GM19372 (cell line): ENCODE measurements around the gene IL17RA.

ENCODE experiments used
- ATAC-seq: cut with Tn5 transposase; IDR thresholded peaks from one replicate; pipeline ENCODE4 v1.9.1; 2021; ENCODE audit warnings: mild to moderate bottlenecking, low read depth, moderate library complexity; ENCODE audit not compliant: unreplicated experiment

IL17RA gene

DNA sequence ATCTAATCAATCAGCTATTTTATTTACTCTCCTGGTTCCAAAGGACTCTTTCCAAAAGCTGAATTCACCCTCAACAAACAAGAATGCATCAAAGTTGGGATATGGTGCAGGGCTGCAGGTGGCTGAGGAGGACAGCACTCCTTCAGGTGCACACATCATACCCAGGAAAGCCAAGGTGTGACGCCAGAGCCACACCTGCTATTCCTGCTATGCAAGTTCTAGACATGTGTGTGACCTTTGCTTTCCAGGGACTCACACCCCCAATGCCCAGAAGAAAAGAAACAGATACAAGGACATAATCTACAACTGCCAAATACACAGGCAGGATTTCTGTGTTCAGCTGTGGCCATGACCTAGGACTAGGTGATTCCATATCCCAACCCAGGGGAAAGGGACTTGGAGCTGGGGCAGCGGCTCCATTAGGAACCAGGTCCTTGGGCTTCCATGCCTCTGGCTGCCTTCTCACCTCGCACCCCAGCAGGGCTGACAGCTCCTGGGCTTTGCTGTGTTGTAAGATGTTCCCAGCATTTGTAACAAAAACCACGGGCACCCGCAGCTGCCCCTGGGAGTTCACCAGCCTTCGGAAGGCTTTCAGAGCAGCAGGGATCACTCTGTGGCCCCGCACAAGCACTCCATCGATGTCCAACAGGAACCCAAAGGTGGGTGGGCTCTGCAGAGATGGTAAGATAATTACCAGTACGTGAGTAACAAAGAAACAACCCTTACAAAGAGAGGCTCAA lies 64.4 kb downstream of the IL17RA start:
- no peak for ATAC-seq

GRCh38 chr22:17152340-17152739 lies 67.5 kb downstream of the IL17RA start:
- ATAC-seq, result no peak

DNA sequence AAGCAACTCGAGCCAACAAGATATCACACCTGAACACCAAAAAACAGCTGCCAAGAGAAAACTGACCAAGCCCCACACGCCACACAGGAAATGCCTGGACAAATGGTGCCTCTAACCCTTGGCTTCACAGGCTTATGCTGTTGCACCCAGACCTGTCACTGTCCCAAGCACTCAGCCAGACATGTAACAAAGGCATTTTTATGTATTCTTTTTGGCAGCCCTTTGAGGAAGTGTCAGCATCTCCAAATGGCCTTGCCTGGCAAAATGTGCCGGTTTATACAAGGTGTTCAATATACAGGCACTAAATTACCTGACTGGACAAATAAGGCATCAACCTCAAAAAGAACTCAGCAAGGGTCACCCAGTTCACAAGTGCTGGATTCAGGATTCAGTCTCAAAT lies 68.2 kb downstream of the IL17RA start:
- no peak for ATAC-seq

- no peak for ATAC-seq
Observed at GRCh38 chr22:17155941-17156340, 71.1 kb downstream of the IL17RA start.

DNA sequence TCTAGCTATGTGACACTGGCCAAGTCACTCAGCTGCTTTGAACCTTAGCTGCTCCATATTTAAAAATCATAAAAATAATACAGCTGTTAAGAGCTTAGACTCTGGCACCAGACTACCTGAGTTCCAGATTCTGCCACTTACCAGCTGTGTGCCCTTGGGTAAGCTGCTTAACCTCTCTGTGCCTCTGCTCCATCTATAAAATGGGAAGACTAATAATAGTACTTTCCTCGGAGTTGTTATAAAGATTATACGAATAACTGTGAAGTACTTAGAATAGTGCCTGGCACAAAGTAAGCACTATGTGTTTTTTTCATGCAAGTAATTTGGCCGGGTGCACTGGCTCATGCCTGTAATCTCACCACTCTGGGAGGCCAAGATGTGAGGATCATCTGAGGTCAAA lies 72.9 kb downstream of the IL17RA start:
- no peak for ATAC-seq

GRCh38 chr22:17158176-17158567 lies 73.4 kb downstream of the IL17RA start:
- ATAC-seq, result no peak

DNA sequence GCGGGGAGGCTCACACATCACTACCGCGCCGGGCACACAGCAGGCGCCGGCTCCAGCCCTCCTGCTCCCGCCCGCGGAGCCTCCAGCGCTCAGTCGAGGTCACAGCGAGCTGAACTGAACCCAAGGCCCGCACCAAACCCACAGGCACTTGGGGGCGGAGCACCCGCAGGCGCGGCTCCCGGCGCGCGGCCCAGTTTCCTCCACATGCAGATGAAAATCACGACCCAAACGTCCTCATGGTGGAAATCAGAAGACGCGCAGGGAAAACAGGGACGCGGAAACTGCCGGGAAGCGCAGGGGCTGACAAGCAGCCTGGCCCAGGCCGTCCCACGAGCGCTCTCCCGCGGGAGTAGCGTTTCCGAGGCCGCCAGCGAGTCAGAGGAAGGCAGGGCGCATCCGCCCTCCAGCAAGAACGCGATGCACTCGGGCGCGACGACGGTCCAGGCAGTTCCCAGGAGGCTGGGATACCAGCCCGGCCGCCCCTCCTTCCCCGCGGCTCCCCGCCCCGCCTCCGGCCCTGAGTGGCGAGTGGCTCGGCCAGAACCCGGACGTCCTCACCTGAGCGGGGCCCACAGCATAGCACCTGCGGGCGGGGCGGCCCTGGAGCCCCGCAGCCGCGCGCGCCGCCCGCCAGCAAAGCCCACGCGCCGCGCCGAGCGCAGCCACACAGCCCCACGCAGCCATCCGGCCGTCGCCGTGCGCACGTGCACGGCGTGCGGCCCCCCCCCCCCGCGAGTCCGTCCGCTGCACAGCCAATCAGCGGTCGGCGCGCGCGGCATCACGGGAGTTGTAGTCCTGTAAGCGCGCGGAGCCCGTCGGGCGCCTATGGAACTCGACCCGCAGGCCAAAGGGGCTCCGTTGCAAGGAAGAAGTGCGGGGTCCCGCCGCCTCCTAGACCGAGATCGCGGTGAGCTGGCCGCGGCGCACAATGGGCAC lies 74.0 kb downstream of the IL17RA start, which contains the start of gene HDHD5:
Gene HDHD5, minus strand, starts transcription at position 710 of the 936 bp plus-strand sequence. Its CDS starts 26 bp downstream, at position 684.
- ATAC-seq, result peak; percentile 72

DNA sequence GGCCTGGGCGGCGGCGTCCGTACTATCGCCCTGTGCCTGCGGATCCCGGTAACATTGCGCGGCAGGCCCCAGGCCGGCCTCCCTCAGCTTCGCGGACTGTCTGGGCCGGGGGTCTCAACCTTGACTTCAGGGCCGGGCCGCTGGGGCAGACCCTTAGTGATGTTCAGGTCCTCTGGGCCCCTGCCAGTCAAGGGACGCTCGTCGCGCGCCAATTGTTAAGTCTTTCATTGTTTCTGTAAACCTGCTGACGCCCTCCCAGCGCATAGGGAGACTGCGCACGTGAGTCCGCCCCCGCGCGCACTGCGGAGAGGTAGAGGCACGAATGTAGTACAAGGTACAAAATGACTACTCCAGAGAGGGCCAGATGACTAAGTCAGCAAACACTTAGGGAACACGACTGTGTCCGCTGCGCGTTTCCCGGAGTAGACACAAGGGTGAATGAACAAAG lies 74.7 kb downstream of the IL17RA start:
- peak; percentile 13 for ATAC-seq

DNA sequence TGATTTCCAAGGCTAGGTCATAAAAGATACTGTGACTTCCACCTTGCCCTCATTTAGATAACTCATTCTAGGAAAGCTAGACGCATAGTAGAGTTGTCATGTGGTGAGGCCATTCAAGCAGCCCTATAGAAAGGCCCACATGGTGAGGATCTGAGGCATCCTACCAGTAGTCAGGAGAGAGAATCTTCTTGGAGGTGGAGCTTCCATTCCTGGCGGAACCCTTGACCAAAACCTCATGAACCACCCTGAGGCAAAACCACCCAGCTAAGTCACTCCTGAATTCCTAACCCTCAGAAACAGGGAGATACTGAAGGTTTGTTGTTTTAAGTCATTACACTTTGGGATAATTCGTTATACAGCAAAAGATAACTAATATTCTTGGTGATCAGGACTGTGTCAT lies 77.2 kb downstream of the IL17RA start:
- no peak for ATAC-seq

- no peak for ATAC-seq
Observed at GRCh38 chr22:17162731-17163130, 77.9 kb downstream of the IL17RA start.

DNA sequence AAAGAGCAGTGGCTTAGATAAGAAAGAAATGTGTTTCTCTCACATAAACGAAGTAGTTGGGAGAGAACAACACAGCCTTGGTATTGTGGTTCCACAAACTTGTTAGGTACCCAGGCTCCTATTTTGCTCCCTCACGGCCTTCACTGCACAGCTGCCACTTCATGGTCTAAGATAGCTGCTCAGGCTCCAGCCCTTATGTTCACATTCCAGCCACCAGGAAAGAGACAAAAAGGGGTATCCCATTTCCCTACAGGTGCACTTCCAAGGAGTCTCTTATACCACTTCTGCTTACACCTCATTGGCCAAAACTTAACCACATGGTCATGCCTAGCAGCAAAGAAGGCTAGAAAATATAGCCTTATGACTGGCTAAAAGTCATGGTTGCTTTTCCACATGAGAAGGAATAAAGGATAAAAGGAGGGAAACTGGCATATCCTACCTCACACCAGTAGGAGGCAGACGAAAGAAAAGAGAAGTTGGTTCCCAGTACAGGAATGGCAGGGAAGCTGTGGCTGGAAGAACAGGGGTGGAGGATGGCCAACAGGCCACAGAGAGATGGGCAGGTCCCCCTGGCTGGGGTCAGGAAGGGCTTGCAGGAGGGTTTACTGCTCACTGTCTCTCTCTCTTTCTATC lies 79.7 kb downstream of the IL17RA start:
- ATAC-seq, result no peak
